ENCODE results near the gene CHL1.

DNA sequence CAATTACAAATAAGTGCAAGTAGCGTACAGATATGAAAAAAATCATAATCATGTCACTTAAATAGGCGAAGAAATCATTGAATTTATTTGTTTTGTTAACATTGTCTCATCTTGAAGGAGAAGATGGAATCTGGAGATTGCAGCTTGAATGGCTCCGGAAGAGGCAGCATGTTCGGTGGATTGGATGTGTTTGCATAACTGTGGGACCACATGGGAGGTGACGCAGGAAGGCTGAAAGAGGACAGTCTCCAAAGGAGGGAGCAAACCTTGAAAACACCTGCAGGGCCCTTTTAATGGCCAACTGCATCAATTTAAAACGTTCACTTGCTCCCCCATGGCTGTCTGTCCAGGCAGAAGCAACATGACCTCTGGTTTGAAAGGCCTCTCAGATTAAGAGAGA lies 61.3 kb downstream of the CHL1 start:
- TF ChIP-seq, protein P1, sequence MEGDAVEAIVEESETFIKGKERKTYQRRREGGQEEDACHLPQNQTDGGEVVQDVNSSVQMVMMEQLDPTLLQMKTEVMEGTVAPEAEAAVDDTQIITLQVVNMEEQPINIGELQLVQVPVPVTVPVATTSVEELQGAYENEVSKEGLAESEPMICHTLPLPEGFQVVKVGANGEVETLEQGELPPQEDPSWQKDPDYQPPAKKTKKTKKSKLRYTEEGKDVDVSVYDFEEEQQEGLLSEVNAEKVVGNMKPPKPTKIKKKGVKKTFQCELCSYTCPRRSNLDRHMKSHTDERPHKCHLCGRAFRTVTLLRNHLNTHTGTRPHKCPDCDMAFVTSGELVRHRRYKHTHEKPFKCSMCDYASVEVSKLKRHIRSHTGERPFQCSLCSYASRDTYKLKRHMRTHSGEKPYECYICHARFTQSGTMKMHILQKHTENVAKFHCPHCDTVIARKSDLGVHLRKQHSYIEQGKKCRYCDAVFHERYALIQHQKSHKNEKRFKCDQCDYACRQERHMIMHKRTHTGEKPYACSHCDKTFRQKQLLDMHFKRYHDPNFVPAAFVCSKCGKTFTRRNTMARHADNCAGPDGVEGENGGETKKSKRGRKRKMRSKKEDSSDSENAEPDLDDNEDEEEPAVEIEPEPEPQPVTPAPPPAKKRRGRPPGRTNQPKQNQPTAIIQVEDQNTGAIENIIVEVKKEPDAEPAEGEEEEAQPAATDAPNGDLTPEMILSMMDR (IDR thresholded peaks at IDR 0.05), result no peak
- TF ChIP-seq EP300 (IDR thresholded peaks at IDR 0.05) (no peak), POLR2A (IDR thresholded peaks at IDR 0.05) (no peak)

Data from gastroesophageal sphincter (tissue), 3 donors.